GM21381 (cell line): ENCODE data around the gene ZDHHC15.
"Not testable (repeated sequence)": the region's sequence is repeated elsewhere in the genome, so short reads cannot be mapped to it uniquely, and the experiment has no call there.

Experiments
- ATAC-seq: cut with Tn5 transposase; IDR thresholded peaks from one replicate; pipeline ENCODE4 v1.9.1; 2021; ENCODE audit warnings: mild to moderate bottlenecking, moderate library complexity; ENCODE audit not compliant: unreplicated experiment

Gene ZDHHC15, protein sequence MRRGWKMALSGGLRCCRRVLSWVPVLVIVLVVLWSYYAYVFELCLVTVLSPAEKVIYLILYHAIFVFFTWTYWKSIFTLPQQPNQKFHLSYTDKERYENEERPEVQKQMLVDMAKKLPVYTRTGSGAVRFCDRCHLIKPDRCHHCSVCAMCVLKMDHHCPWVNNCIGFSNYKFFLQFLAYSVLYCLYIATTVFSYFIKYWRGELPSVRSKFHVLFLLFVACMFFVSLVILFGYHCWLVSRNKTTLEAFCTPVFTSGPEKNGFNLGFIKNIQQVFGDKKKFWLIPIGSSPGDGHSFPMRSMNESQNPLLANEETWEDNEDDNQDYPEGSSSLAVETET

DNA sequence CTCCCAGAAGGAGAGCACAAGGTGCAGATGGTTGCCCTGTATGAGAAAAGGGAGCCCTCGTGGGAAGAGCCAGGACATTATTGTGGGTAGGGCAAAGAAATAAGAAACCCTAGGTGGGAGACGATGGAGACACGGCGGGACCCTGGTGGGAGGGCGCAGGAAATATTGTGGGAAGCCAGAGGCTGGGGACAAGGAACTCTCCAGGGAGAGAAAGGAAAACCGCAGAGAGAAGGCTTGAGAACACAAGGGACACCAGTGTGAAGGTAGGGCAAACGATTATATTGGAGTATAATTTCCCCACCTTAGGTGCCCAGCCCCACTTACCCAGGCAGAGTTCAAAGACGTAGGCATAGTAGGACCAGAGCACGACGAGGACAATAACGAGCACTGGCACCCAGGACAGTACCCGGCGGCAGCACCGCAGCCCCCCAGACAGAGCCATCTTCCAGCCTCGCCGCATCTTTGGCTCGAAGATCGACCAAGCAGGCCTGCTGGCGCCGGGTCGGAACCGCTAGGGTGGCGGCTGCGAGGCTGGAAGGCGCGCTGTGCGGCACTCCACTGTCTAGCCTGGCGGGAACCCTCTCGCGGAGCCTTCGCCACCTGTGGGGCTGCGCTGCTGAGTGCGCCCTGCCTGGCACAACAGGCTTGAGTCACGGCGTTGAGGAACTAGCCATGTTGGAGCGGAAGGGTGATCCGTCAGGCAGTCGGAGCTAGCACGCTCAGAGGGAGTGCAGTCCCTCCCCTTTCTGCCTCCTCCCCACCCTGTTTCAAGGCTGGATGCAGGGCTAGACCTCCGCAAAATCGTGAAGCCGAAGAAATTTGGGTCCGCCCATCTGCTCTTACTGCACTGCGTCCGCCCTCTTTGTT is at the start of gene ZDHHC15:
Gene ZDHHC15, minus strand, starts transcription at position 473 of the 867 bp plus-strand sequence. Its CDS starts 13 bp downstream, at position 460.
- ATAC-seq = no peak

DNA sequence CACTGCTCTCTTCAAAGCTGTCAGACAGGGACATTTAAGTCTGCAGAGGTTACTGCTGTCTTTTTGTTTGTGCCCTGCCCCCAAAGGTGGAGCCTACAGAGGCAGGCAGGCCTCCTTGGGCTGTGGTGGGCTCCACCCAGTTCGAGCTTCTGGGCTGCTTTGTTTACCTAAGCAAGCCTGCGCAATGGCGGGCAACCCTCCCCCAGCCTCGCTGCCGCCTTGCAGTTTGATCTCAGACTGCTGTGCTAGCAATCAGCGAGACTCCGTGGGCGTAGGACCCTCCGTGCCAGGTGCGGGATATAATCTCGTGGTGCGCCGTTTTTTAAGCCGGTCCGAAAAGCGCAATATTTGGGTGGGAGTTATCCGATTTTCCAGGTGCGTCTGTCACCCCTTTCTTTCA is 37.7 kb upstream of the ZDHHC15 start:
- not testable (repeated sequence) for ATAC-seq

DNA sequence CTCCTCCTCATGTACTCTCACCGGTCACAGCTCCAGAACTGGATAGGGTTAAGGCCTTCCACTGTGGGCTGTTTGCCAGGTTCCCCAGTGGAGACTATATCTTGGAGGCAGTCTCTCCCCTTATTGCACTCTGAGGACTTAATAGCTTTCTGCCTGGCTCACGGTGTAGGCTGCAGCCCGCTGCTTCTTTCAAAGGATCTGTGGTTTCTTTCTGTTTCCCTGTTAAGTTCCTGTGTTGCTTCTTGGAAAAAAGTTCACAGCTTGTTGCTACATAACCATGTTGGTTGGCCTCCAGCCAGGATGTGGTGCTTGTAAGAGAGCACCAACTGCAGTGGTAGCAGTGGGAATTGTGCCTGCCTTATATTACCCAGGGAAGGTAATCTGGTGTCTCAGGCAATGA is 24.9 kb upstream of the ZDHHC15 start:
- no peak for ATAC-seq

DNA sequence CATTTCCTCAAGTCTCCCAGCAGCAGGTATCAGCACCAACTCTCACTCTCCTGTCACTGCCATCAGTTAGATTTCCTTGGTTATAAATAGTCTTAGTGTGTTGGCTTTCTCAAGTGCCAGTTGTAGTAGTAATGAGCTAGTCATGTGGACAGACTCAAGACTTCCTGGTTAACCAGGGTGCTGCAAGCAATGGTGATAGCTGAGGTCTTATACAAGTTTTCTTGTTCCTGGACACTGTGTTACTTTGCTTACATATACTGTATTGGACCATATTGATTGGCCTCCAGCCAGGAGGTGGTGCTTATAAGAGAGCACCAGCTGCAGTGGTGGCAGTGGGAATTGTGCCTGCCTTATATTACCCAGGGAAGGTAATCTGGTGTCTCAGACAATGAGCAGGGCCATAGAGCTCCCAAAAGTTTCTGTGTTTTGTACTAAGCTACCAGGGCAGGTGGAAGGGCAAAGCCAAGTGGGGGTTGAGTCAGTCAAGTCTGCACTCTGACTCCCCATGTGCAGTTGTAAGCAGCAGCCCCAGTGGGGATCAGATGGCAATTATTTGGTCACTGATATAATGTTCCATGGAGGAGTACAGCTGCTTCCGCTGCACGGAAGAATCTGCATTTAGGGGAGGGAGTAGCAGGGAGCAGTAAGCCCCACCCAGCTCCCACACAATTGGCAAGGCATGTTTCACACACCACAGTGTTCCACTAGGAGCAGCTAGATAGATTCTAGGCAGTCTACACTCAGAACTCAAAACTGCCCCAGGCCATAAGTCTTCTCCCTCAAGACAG is 24.1 kb upstream of the ZDHHC15 start:
- ATAC-seq = no peak

DNA sequence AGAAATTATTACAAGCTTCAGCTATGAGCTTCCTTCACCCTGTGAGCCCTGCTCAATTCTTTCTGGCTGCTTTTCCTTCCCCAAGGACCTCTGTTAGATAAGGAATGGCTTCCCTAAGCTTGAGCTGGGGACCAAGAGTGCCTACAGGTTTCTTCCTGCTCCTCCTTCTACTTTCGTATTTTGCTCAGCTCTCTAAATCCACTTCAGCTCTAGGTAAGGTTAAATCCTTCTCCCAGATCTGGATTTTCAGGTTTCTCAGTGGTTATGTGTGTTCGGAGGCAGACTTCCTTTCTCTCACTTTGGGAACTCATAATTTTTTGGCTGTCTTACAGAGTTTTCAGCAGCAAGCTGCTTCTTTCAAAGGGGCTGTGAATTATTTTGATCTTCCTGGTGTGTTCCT is 21.9 kb upstream of the ZDHHC15 start:
- no peak for ATAC-seq

DNA sequence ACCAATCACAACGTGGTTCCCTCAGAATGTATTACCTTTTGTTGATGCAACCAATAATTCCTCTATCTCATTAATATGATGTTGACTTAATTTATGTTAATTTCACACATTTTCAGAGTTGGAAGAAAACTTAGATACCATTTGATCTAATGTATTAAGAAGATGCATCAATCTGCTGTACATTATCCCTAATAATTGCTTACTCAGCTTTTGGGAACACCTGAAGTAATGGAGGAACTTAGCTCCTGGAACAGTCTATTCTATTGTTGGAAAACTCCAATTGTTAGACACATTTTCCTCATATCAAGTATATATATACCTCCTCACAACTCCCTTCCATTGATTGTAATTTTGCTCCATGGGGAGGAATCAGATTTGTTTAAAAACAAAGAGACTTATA is 38.9 kb downstream of the ZDHHC15 start:
- ATAC-seq = no peak

- not testable (repeated sequence) for ATAC-seq
Observed at GRCh38 chrX:75461780-75462179, 61.1 kb downstream of the ZDHHC15 start.

GRCh38 chrX:75421688-75422230 is 101.1 kb downstream of the ZDHHC15 start:
- ATAC-seq = no peak

- not testable (repeated sequence) for ATAC-seq
Observed at GRCh38 chrX:75407153-75407552, 115.7 kb downstream of the ZDHHC15 start.

GRCh38 chrX:75390470-75390869 is 132.4 kb downstream of the ZDHHC15 start:
- no peak for ATAC-seq

- ATAC-seq = no peak
Observed at GRCh38 chrX:75369721-75370120, 153.1 kb downstream of the ZDHHC15 start.

DNA sequence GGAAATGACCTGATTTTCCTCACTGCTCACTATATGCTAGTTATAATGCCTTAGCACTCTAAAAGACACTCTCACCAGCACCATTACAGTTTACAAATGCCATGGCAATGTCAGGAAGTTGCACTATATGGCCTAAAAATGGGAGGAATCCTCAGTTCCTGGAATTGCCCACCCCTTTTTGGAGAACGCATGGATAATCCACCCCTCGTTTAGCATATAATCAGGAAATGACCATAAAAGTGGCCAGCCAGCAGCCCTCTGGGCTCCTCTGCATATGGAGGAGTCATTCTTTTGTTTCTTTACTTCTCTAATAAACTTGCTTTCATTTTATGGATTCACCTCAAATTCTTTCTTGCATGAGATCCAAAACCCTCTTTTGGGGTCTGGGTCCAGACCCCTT is 156.0 kb downstream of the ZDHHC15 start:
- ATAC-seq = no peak

GRCh38 chrX:75365243-75365975 is 157.4 kb downstream of the ZDHHC15 start:
- ATAC-seq = no peak

GRCh38 chrX:75361788-75362187 is 161.0 kb downstream of the ZDHHC15 start:
- ATAC-seq = no peak

GRCh38 chrX:75348601-75349000 is 174.2 kb downstream of the ZDHHC15 start:
- ATAC-seq = not testable (repeated sequence)

DNA sequence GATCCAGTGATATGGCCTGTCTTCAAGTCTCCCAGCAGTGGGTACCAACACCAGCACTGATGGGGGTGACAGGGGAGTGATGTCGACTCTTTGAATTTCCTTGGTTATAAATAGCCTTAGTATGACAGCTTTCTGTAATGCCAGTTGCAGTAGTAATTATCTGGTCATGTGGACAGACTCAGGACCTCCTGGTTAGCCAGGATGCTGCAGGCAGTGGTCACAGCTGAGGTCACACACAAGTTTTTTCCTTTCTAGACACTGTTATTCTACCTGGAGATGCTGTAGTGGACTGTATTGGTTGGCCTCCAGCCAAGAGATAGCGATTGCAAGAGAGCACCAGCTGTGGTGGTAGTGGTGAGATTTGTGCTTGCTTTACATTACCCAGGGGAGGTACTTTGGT is 185.3 kb downstream of the ZDHHC15 start:
- no peak for ATAC-seq

DNA sequence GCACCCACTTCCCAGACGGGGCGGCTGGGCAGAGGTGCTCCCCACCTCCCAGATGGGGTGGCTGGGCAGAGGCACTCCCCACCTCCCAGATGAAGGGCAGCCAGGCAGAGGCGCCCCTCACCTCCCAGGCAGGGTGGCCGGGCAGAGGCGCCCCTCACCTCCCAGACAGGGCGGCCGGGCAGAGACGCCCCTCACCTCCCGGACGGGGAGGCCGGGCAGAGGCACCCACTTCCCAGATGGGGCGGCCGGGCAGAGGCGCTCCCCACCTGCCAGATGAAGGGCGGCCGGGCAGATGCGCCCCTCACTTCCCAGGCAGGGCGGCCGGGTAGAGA is 187.7 kb downstream of the ZDHHC15 start:
- no peak for ATAC-seq

DNA sequence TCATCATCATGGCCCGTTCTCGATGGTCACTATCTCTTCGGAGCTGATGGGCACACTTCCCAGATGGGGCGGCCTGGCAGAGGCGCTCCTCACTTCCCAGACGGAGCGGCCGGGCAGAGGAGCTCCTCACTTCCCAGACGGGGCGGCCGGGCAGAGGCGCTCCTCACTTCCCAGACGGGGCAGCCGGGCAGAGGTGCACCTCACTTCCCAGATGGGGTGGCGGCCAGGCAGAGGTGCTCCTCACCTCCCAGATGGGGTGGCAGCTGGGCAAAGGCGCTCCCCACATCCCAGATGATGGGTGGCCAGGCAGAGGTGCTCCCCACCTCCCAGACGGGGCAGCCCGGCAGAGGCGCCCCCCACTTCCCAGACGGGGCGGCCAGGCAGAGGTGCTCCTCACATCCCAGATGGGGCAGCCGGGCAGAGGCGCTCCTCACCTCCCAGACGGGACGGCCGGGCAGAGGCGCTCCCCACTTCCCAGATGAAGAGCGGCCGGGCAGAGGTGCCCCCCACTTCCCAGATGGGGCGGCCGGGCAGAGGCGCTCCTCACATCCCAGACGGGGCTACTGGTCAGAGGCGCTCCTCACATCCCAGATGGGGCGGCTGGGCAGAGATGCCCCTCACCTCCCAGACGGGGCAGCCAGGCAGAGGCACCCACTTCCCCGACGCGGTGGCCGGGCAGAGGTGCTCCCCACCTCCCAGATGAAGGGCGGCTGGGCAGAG is 188.3 kb downstream of the ZDHHC15 start:
- not testable (repeated sequence) for ATAC-seq

DNA sequence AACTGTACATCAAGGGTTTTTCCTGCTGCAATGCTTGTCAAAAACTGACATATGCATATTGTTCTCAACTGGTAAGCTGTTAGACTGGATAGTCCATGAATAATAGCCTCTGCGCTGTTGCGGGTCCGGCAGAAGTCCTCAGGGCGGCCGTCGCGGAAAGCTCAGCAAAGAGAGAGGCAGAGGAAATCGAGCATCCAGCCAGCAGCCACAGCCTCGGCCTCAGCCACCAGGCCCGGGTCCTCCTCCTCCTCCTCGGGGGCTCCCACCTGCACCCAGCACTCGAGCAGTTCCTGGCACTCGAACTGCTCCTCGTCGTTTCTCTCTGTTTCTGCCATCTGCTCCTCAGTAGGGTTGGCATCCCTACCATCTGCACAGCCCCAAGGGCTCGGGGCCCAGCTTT is 195.2 kb downstream of the ZDHHC15 start:
- no peak for ATAC-seq
